Measurements from ENCODE around the gene ADARB2.
"Not testable (repeated sequence)": the region's sequence is repeated elsewhere in the genome, so short reads cannot be mapped to it uniquely, and the experiment has no call there.

ADARB2 gene

DNA sequence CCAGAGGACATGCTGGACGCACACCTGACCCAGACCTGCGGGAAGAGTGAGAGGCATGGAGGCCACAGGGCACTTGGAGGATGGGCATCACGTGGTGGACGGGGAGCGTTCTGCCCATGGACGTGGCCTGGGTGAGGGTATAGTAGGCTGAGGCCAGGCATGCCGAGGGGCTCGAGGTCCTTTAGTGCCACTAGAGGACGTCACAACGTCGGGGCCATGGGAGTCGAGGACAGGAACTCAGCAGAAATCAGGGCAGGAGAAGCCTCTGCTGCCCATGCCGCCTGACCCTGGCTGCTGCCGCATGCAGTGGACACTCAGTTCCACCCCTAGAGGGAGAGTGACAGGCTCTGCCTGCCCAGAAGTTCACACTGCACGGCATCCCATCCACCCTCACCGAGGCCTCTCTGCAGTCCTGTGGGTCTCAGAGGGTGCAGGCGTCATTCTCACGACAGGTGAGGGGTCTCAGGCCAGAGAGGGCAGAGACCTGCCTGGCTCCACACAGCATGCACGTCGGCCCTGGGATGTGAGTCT is 198.7 kb downstream of the ADARB2 start:
- no peak for DNase-seq

DNA sequence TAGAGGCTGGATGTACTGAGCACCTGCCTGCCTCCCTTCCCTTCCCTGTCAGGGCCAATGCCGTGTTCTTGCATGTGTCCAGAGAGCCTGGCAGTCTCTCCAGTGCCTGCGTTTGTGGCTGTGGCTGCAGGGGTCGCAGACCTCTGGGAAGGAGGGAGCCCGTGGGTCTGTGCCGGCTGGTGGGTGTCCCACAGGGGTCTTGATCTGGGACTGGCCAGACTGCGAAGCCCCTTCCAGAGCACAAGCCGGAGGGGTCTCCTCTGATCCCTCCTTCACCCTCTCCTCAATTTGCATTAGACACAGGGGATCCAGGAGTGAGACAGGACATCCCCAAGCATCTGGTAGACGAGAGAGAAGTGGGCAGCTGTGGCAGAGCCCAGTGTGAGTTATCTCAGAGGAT is 199.2 kb downstream of the ADARB2 start:
- DNase-seq, result no peak

DNA sequence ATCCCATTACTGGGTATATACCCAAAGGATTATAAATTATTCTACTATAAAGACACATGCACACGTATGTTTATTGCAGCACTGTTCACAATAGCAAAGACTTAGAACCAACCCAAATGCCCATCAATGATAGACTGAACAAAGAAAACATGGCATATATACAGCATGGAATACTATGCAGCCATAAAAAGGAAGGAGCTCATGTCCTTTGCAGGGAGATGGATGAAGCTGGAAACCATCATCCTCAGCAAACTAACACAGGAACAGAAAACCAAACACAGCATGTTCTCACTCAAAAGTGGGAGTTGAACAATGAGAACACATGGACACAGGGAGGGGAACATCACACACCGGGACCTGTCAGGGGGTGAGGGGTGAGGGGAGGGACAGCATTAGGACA is 199.9 kb downstream of the ADARB2 start:
- DNase-seq, result not testable (repeated sequence)

DNA sequence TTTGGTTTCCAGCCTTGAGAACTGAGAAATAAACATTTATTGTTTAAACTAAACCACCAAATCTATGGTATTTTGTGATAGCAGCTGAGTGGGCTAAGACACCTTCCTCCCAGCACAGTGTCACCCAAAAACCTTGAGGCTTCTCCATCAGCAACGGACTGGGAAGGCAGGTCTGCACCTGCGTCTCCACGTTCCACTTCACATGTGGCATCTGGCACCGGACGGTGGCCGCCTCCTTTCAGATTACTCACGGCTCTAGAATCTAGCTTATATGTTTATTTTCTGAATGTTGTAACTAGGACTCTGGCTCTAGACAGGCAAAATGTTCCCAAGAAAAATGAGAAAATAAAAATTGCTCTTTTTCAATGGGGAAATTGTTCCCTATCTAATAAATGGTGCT is 201.0 kb downstream of the ADARB2 start:
- DNase-seq, result no peak

DNA sequence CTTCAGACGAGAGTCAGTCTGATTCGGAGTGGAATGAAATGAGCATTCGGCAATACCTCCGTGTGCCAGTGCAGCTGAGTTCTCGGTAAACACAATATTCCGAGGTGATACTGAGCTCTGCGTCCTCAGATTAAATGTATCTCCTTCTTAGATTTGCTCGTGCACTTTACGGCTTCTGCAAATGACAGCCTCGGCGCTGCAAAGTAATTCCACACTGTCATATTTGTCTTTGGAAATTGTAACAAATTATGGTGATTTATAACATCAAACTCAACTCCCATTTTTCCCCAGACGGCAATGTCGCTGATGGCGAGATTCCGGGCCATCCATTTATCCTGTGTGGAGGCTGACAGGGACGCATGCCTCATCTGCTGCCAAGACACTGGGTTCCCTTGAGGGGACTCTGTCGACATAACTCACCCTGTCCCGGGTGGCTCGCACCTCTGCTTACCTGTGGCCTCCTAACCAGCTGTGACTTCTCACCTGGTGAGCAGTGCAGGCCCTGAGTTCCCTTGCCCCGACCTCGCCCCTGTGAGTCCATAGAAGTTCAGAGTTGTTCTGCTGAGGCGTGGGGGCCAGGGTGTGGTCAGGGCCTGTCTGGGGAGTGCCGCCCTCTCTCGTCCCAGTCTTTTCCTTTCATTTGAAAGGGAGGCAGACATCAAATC is 201.9 kb downstream of the ADARB2 start:
- no peak for DNase-seq

DNA sequence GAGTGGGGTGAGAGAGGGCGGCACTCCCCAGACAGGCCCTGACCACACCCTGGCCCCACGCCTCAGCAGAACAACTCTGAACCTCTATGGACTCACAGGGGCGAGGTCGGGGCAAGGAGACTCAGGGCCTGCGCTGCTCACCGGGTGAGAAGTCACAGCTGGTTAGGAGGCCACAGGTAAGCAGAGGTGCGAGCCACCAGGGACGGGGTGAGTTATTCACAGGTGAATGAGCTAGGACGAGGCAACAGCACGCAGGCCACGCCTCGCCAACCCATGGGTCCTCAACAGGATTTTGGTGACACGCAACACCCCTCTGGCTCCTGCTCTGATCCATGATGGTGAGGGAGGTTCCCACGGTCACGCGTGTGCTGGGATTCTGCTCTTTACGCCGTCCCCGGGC is 202.5 kb downstream of the ADARB2 start:
- no peak for DNase-seq

DNA sequence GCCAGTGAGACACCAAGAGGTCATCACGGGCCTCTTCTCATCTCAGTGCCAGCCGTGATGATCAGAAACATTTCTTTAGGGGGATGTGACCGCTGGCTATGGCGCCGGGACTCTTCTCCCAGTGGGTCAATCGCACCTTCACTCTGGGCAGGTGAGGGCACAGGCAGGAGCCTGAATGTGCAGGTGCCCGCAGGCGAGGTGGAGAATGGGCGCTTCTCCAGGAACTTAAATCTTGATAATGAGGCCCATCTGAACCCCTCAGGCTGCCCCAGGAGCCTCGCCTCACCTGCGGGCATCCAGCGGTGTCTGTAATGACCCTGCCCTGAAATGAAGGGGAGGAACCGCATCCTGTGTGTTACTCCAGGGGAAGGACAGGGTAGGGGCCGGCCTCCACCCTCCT is 204.7 kb downstream of the ADARB2 start:
- no peak for DNase-seq

DNA sequence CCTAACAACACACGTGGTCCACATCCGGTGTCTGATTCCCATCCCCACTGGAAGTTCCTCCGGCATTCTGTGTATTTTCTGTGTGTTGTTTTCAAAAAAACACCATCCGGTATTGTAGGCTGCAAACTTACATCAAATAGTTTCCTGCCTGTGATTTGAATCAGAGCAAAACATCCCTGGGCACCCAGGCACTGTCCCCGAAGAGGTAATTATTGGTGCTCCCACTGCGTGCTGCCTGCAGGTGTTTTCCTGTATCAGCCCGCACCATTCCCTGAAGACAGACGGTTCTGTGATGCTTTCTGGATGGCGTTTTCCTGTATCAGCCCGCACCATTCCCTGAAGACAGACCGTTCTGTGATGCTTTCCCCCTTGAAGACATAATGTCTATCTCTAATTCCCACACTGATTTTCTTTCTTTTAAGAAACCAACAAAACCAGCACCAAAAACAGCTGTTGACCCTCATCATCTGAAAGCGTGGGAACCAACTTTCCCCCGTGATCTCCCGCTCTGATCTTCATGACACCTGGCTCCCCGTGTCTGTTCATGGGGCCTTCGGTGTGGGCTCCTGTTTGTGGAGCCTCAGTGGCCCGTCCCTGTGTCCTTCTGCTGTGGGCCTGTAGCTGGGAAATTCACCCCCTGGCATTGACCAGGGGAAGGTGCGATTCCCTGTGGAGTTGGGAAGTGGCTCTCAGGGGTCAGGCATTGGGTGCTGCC is 205.3 kb downstream of the ADARB2 start:
- DNase-seq, result no peak

DNA sequence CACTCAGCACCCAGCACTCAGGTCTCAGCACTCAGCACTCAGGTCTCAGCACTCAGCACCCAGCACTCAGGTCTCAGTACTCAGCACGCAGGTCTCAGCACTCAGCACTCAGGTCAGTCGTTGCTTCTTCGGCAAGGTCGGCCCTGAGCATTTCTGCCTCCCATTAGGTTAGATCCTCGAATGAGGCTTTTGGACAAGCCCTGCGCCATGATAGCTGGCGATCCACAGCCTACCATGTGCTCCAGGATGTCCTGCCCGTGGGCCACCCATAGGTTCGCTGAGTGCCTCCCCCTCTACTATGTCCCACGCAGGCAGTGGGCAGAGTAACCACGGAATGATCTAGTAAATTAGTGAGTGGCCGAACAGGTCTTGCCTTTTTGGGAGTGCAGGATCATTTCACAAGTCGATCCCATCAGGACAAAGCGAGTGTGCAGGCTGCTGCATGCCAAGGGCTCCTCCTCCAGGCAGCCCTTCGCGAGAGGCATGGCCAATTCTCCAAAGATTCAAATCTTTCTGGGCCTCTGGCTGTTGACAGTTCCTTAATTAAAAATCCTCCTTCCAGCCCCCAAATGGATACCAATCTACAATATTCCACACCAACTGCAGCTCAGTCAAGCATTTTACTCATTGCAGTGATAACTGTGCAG is 206.3 kb downstream of the ADARB2 start:
- DNase-seq, result no peak

DNA sequence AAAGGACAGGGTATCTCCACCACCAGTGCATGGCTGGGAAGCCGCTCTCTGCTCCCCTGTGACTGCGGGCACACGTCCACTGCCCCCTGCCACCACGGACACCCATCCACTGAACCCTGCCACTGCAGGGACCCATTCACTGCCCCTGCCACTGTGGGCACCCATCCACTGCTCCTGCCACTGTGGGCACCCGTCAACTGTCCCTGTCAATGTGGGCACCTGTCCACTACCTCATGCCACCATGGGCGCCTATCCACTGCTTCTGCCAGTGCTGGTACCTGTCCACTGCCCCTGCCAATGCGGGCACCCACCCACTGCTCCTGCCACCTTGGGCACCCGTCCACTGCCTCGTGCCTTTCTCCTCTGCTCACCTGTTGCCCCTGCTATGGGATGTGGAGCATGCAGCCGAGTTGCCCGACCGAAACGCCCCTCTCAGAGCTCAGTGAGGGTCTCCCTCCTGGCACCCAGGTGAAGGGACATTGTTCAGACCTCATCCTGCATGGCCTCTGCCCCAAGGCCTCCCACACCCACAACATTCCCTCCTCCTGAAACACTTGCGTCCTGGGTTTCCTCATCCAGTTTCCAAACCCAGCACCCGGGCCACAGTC is 207.4 kb downstream of the ADARB2 start:
- no peak for DNase-seq

DNA sequence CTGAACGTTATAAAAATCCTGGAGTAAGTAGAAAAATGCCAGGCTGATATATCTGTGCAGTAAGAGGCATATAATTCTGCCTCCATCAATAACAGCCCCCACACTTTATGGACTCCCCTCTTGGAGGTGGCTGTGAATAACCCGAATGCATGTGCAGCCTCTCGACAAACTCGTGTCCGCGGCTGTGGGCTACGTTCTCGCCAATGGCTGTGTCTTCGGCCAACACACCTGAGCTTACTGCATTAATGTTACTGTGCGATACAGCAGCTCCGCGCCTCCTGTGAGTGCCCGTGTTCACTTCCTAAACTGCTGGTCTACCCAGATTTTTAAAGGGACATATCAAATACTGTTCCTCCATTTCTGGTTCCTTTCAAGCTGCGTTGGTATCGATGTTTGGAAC is 209.4 kb downstream of the ADARB2 start:
- DNase-seq, result no peak

DNA sequence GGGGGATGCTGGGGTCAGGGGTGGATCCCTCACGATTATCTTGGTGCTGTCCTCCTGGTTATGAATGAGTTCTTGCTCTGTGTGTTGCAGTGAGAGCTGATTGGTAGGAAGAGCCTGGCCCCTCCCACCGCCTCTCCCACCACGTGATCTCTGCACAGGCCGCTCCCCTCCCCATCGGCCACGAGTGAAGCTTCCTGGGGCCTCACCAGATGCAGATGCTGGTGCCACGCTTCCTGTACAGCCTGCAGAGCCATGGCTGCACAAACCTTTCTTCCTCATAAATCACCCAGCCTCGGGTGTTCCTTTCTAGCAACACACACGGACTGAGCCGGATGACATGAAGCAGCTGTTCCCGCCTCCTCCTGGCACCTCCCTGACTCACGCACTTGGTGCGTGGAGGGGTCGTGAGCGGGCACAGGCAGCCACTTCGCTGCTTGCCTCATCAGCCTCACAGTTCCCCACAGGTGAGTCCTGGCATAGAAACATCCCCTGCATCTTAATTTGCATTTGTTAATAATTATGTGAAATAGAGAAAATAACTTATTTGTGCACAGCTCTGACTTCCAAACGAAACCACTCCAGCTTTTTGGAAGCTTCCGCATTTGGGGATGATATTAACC is 210.8 kb downstream of the ADARB2 start:
- DNase-seq, result no peak

DNA sequence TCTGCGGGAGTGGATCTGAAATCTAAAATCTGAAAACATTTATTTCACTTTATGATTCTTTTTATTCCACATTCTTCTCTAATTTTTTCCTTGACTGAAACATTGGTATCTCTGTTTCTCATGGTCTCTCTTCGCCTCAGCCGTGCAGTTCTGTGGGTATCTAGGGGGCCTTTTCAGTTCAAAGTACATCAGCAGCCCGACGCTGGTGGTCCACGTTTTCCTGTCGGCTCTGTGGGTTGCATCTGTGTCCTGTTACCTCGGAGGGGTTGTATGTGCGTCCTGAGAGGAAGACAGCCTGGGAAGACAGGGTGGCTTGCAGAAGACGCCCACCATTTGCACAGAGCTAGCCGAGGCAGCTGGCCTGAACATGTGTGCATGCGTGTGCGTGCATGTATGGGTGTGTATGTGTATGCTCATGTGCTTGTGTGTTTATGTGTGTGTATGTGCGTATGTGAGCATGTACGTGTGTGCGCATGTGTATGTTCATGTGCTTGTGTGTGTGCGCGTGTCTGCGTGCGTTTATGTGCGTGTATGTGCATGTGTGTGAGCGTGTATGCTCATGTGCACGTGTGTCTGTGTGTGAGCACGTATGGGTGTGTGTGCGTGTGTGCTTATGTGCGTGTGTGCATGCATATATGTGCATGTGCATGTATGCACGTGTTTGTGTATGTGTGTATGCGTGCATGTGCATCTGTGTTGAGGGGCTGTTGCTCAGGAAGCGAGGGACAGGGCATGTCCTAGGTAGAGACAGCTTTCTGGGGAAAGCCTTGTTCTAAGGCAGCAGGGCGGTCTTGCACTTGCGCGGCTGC is 211.8 kb downstream of the ADARB2 start:
- DNase-seq, result no peak

DNA sequence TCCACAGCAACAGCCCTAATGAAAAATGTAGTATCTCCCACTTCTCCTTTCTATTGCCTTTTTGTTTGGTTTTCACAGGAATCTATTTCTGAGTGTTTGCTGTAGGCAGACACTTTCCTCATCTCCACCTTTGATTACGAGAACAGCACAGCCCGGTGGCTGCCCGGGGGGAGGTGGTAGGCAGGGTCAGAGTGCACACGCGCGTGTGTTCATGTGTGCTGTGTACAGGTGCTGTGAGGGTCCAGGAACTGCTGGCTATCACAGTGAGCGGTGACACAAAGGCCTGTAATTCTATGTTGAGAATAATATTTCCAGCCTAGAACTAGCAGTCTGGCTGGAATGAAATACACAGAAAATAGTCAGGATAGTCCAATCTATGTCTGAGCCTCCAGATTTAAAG is 212.8 kb downstream of the ADARB2 start:
- DNase-seq, result no peak

DNA sequence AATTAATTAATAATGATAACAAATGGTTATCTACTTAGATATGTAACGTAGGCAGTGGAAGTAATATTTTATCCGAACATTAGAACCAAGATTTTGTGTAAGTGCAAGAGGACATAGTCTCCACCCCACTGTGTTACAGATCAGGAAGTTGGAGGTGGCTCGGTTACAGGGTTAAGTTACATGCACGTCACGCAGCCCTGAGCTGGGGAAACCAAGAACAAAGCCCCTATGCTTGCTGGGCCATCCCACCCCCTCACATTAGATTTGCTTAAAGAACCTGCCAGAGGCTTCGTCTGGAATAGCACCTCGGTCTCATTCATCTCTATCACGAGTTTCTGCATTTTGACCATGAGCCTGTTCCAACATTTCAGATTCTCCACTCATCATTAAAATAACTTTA is 214.1 kb downstream of the ADARB2 start:
- DNase-seq, result no peak

DNA sequence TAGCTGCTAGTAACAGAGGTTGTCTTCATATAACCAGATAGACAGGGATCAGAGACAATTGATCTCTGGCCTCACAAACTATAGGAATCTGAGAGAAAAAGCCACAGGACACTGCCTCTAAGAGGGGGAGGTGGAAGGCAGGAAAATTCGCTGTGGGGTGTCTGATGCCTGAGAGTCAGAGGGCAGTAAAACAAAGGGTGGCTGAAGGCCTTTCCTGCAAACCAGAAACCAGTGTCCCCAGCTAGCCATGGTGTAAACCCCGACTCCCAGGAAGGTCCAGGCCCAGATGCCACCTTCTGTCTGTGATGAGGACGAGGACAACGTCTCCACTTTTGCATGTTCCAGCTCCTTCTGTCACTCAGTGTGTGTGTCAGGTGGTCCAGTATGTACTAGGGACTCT is 215.1 kb downstream of the ADARB2 start:
- no peak for DNase-seq

DNA sequence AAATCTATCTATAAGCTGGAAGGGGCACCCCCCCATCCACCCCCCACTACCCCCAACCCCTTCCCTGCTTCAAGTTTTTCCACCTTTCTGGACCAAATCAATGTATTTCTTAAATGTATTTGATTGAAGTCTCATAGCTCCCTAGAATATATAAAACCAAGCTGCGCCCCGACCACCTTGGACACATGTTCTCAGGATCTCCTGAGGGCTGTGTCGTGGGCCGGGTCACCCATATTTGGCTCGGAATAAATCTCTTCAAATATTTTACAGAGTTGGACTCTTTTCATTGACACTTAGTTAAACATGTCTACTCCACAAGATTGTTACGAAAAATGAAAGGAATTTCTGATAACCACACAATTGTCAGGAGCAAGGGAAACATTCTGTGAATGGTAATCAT is 215.6 kb downstream of the ADARB2 start:
- DNase-seq, result no peak

DNA sequence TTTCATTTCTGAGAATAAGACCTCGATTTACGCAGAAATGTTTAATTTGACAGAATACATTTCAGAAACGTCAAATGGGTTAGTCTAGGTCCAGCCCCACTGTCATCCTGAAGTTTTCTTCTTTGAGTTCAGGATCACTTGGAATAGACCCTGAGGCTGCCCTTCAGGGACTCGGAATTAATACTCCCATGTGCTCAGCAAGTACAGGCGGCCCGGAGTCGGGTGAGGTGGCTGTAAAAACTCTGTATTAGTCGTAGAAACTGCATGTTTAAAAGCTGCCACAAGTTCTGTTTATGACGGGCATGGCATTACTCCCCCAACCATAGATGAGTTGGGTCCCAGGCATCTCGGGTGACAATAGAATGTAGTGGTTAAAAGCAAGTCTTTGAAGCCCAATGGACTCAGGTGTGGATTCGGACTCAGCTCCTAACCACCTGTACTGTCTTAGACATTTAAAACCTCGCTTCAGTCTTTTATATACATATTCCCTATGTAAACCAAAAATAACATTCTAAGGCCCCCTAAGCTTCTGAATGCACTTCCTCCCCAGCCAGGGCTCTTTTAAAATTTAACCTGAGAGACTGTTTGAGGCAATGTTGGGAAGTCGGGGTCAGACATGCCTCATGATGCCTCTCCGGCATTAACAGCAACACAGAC is 216.3 kb downstream of the ADARB2 start:
- DNase-seq, result no peak

DNA sequence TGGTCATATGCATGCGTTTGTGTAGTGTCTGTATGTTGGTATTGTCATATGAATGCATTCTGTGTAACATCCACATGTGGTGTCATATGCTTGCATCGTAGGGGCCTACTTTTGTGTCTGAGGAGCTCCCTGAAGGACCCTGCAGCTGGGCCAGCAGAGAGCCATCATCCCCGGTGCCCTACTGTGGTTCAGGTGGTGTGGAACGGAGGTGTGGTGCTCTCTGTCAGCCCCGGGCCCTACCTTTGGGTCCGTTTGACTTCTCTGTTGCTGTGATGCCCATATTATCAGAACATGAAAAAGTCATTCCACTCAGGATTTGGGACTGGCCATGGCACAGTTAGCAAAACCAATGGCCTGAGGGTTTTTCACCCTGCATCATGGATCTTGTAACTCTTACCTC is 217.9 kb downstream of the ADARB2 start:
- DNase-seq, result no peak

DNA sequence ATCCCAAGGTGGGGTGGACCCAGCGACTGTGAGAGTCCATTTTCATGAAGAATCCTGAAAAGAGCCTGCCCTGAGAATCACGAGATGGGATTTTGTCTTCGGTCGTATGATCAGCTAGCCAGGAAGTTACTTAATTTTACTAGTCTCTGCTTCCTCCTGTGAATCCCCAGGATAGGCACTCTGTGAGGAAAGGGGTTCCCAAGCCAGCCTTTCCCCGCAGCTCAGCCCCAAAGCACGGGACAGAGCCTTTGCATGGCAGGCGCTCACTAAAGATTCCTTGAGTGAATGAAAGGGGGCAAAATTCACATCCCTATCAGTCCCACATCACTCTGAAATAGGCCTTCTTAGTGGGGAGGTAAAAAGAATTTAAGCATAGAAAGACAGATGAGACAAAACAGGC is 219.6 kb downstream of the ADARB2 start:
- no peak for DNase-seq

DNA sequence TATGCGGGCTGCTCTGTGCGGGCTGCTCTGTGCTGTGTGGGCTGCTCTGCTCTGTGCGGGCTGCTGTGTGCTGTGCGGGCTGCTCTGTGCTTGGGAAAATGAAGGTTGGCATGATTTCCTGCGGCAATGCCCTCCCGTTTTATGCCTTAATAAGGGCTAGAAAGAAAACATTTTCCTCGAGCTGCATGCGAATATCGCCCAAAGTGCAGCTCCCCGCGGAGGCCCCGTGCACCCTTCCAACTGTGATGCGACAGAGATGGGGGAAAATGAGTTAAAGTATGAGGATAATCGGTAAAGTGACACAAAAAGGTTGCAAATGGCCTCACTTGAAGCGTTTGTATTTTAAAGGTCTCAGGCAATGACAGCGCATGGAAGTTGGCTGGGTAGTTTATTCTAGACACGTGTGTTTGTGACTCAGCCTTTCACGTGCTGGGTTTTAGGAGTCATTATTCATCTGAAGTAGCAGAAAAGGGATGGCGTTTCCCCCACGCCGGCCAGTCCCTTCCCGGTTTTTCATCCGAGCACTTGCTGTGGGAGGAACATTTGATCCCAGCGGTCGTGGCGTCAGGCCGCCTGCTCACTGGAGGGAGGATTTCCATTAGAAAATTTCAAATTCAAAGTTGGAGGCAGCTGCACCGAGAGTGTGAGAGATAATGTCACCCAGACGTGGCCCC is 220.7 kb downstream of the ADARB2 start:
- no peak for DNase-seq

Measured in right hindlimb (tissue), 1 donor.